ENCODE measurements around the gene UBAC1. TPM values are rescaled to one million over a fixed set of nuclear protein-coding genes. Genes with fewer than 3 reads are reported as not detected.

Gene UBAC1
- 21.2 and 24.6 TPM in 2 replicates for total RNA-seq (2012; rRNA removed)

GRCh38 chr9:135961277-135961715 is at the start of gene UBAC1:
Gene UBAC1, minus strand, starts transcription at chr9:135961373. Its CDS starts 211 bp downstream, at chr9:135961162.
- H3K36me3 ChIP-seq (ENCODE audit: insufficient read depth, low read length): no peaks in the 10 kb centered on the region
- no peaks in the 10 kb centered on the region for H3K9me3 ChIP-seq (replicated peaks; ENCODE audit: low read length)
- H3K27me3 ChIP-seq (ENCODE audit: control insufficient read depth, insufficient read depth, low read length): peaks cover 8% of the 10 kb centered on the region
- peak within 1 kb of the TSS; percentile 83 for H3K4me2 ChIP-seq (ENCODE audit: low read length)
- H3K4me3 ChIP-seq (ENCODE audit: low read length): peak within 1 kb of the TSS; percentile 77
- H3K4me1 ChIP-seq (ENCODE audit: control insufficient read depth, insufficient read depth, low read length): peaks cover 10% of the 10 kb centered on the region
- peak within 1 kb of the TSS; percentile 74 for H3K9ac ChIP-seq (ENCODE audit: low read depth, low read length)

DNA sequence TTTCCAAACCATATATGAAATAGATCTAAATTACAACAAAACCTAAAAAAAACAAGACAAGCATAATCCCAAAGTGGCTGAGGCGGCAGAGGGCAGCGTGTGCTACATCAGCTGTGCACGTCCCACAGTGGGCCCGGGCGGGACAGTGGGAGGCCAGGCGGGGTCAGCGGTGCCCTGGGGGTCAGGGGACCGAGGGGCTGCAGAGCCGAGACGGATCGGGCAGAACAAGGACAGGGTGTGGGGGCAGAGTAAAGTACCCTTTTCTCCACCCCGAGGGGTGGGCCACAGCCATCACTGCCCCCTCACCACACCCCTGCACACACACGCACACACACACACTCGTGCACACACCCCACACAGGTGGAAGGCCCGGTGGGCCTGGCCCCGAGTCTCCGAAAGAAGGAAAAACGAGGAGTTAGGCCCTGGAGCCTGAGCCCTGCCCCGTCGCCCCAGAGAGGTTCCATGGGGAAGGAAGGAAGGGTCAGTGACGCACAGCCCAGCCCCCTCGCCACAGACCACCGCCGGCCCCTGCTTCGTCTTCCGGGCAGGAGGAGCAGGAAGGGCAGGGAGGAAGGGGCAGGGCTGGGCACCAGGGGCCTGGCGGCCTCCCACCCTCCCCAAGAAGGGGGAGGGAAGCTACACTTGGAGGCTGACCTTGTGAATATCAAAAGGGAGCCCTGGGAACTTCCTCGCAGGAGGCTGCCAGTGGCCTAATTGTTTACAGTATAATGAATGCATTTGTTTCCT is 49.6 kb upstream of the UBAC1 start:
- H3K4me3 ChIP-seq (ENCODE audit: low read length): no peak overlapping the region
- peaks cover 18% of the 10 kb centered on the region for H3K4me1 ChIP-seq (ENCODE audit: control insufficient read depth, insufficient read depth, low read length)
- no peak overlapping the region for H3K9ac ChIP-seq (ENCODE audit: low read depth, low read length)
- H3K36me3 ChIP-seq (ENCODE audit: insufficient read depth, low read length): peaks cover 14% of the 10 kb centered on the region
- H3K9me3 ChIP-seq (replicated peaks; ENCODE audit: low read length): no peaks in the 10 kb centered on the region
- H3K4me2 ChIP-seq (ENCODE audit: low read length): no peak overlapping the region
- no peaks in the 10 kb centered on the region for H3K27me3 ChIP-seq (ENCODE audit: control insufficient read depth, insufficient read depth, low read length)

- H3K4me1 ChIP-seq (ENCODE audit: control insufficient read depth, insufficient read depth, low read length): peaks cover 18% of the 10 kb centered on the region
- peaks cover 14% of the 10 kb centered on the region for H3K36me3 ChIP-seq (ENCODE audit: insufficient read depth, low read length)
- no peak overlapping the region for H3K4me2 ChIP-seq (ENCODE audit: low read length)
- no peaks in the 10 kb centered on the region for H3K27me3 ChIP-seq (ENCODE audit: control insufficient read depth, insufficient read depth, low read length)
- H3K4me3 ChIP-seq (ENCODE audit: low read length): no peak overlapping the region
- no peak overlapping the region for H3K9ac ChIP-seq (ENCODE audit: low read depth, low read length)
- H3K9me3 ChIP-seq (replicated peaks; ENCODE audit: low read length): no peaks in the 10 kb centered on the region
Measured at GRCh38 chr9:136010176-136010575, 49.0 kb upstream of the UBAC1 start.

DNA sequence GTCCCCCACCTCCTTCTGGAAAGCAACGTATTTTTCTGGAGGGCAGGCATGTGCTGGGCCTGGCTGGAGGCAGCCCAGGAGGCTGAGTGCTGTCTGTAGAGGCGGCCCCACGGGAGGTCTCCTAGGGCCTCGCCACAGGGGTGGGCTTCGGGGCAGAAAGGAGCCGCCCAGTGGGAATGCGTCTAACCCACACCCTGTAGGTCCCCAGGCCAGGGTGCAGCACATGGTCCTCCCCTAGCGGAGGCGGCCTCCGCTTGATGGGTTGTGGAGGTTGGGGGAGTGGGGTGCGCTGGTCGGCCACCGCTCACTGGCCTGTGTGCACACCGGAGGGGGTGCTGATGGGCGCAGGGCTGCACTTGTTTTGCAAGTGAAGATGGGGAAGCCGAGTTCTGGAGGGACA is 48.3 kb upstream of the UBAC1 start:
- Histone ChIP-seq H3K27me3 (ENCODE audit: control insufficient read depth, insufficient read depth, low read length) (no peaks in the 10 kb centered on the region), H3K36me3 (ENCODE audit: insufficient read depth, low read length) (peaks cover 14% of the 10 kb centered on the region), H3K9me3 (replicated peaks; ENCODE audit: low read length) (no peaks in the 10 kb centered on the region), H3K4me3 (ENCODE audit: low read length) (no peak overlapping the region), H3K9ac (ENCODE audit: low read depth, low read length) (no peak overlapping the region), H3K4me1 (ENCODE audit: control insufficient read depth, insufficient read depth, low read length) (peaks cover 18% of the 10 kb centered on the region), H3K4me2 (ENCODE audit: low read length) (no peak overlapping the region)

- H3K9ac ChIP-seq (ENCODE audit: low read depth, low read length): no peak overlapping the region
- H3K9me3 ChIP-seq (replicated peaks; ENCODE audit: low read length): no peaks in the 10 kb centered on the region
- H3K27me3 ChIP-seq (ENCODE audit: control insufficient read depth, insufficient read depth, low read length): no peaks in the 10 kb centered on the region
Measured at GRCh38 chr9:136008693-136008997, 47.5 kb upstream of the UBAC1 start.

GRCh38 chr9:136007934-136008692 is 46.9 kb upstream of the UBAC1 start:
- Histone ChIP-seq H3K4me2 (ENCODE audit: low read length) (no peak overlapping the region), H3K36me3 (ENCODE audit: insufficient read depth, low read length) (peaks cover 10% of the 10 kb centered on the region), H3K4me3 (ENCODE audit: low read length) (no peak overlapping the region), H3K9me3 (replicated peaks; ENCODE audit: low read length) (no peaks in the 10 kb centered on the region), H3K4me1 (ENCODE audit: control insufficient read depth, insufficient read depth, low read length) (peaks cover 26% of the 10 kb centered on the region), H3K9ac (ENCODE audit: low read depth, low read length) (no peak overlapping the region), H3K27me3 (ENCODE audit: control insufficient read depth, insufficient read depth, low read length) (no peaks in the 10 kb centered on the region)

More at GRCh38 chr9:136008693-136008997, 47.5 kb upstream of the UBAC1 start:
- H3K4me3 ChIP-seq (ENCODE audit: low read length): no peak overlapping the region
- H3K4me1 ChIP-seq (ENCODE audit: control insufficient read depth, insufficient read depth, low read length): peaks cover 20% of the 10 kb centered on the region
- no peak overlapping the region for H3K4me2 ChIP-seq (ENCODE audit: low read length)
- H3K36me3 ChIP-seq (ENCODE audit: insufficient read depth, low read length): peaks cover 14% of the 10 kb centered on the region

- no peak overlapping the region for H3K4me3 ChIP-seq (ENCODE audit: low read length)
- H3K9me3 ChIP-seq (replicated peaks; ENCODE audit: low read length): no peaks in the 10 kb centered on the region
- H3K9ac ChIP-seq (ENCODE audit: low read depth, low read length): no peak overlapping the region
- no peak overlapping the region for H3K4me2 ChIP-seq (ENCODE audit: low read length)
- peaks cover 31% of the 10 kb centered on the region for H3K4me1 ChIP-seq (ENCODE audit: control insufficient read depth, insufficient read depth, low read length)
- H3K36me3 ChIP-seq (ENCODE audit: insufficient read depth, low read length): peaks cover 10% of the 10 kb centered on the region
- H3K27me3 ChIP-seq (ENCODE audit: control insufficient read depth, insufficient read depth, low read length): no peaks in the 10 kb centered on the region
Measured at GRCh38 chr9:136007276-136007933, 46.2 kb upstream of the UBAC1 start.

GRCh38 chr9:136006169-136006568 is 45.0 kb upstream of the UBAC1 start:
- no peak overlapping the region for H3K4me3 ChIP-seq (ENCODE audit: low read length)
- H3K4me1 ChIP-seq (ENCODE audit: control insufficient read depth, insufficient read depth, low read length): peaks cover 26% of the 10 kb centered on the region
- peaks cover 9% of the 10 kb centered on the region for H3K36me3 ChIP-seq (ENCODE audit: insufficient read depth, low read length)
- no peaks in the 10 kb centered on the region for H3K9me3 ChIP-seq (replicated peaks; ENCODE audit: low read length)
- no peak overlapping the region for H3K9ac ChIP-seq (ENCODE audit: low read depth, low read length)
- no peak overlapping the region for H3K4me2 ChIP-seq (ENCODE audit: low read length)
- no peaks in the 10 kb centered on the region for H3K27me3 ChIP-seq (ENCODE audit: control insufficient read depth, insufficient read depth, low read length)

DNA sequence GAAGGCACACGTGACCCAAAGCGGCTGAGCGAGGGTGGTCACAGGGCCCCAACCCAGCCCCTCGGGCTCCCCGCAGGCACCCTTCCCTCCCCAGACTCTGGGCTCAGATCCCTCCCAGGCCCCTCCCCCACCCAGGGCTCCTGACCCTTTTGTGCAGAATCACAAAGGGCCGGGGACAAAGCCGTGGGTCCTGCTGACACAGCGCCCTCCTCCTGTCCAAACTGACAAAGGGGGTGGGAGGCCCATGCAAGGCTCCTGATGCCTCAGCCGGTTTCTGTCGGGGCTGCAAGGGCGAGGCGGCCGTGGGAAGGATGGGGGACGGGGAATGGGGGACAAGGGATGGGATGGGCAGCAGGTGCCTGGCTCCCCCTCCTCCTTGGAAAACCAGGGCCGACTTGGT is 43.5 kb upstream of the UBAC1 start:
- Histone ChIP-seq H3K9ac (ENCODE audit: low read depth, low read length) (no peak overlapping the region), H3K4me3 (ENCODE audit: low read length) (no peak overlapping the region), H3K27me3 (ENCODE audit: control insufficient read depth, insufficient read depth, low read length) (no peaks in the 10 kb centered on the region), H3K4me2 (ENCODE audit: low read length) (no peak overlapping the region), H3K9me3 (replicated peaks; ENCODE audit: low read length) (no peaks in the 10 kb centered on the region), H3K36me3 (ENCODE audit: insufficient read depth, low read length) (peaks cover 4% of the 10 kb centered on the region), H3K4me1 (ENCODE audit: control insufficient read depth, insufficient read depth, low read length) (peaks cover 26% of the 10 kb centered on the region)

GRCh38 chr9:136004219-136004618 is 43.0 kb upstream of the UBAC1 start:
- Histone ChIP-seq H3K9me3 (replicated peaks; ENCODE audit: low read length) (no peaks in the 10 kb centered on the region), H3K4me1 (ENCODE audit: control insufficient read depth, insufficient read depth, low read length) (peaks cover 26% of the 10 kb centered on the region), H3K4me3 (ENCODE audit: low read length) (no peak overlapping the region), H3K4me2 (ENCODE audit: low read length) (no peak overlapping the region), H3K9ac (ENCODE audit: low read depth, low read length) (no peak overlapping the region), H3K27me3 (ENCODE audit: control insufficient read depth, insufficient read depth, low read length) (no peaks in the 10 kb centered on the region), H3K36me3 (ENCODE audit: insufficient read depth, low read length) (peaks cover 4% of the 10 kb centered on the region)

DNA sequence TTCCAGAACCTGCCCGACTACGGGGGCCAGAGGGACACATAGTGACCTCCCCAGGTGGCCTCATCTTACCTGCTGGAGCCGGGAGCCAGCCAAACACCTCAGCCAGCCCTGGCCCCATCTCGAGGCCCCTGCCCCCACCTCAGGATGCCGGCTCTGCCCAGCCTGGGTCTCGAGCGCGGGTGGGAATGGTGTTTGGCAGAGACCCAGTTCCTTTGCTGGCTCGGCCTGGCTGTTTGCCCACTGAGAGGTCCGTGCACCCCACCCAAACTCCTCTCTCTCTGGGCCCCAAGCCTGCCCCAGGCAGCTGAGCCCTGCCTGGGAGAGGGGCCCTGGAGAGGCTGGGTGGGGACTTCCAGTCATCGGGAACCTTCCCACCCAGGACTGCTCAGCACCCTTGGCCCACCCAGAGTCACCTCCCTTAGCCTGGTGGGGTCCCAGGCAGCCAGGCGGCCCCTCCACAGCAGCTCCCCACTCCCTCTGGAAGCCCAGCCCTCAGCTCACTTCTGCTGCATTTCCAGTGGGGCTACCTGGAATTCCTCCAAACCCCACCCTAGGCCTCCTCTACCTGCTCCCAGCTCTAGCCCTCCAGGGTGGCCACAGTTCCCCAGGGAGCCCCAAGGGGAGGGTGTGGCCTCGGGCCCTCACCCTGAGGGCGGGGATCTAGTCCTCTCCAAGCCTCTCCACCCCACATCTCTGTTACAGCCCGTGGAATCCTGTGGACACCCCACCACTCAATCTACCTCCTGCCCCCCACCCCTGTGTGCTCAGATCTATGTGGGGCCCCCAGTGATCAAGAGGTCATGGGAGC is 42.4 kb upstream of the UBAC1 start:
- no peaks in the 10 kb centered on the region for H3K27me3 ChIP-seq (ENCODE audit: control insufficient read depth, insufficient read depth, low read length)
- H3K4me2 ChIP-seq (ENCODE audit: low read length): no peak overlapping the region
- H3K9ac ChIP-seq (ENCODE audit: low read depth, low read length): no peak overlapping the region
- no peak overlapping the region for H3K4me3 ChIP-seq (ENCODE audit: low read length)
- peaks cover 20% of the 10 kb centered on the region for H3K4me1 ChIP-seq (ENCODE audit: control insufficient read depth, insufficient read depth, low read length)
- no peaks in the 10 kb centered on the region for H3K9me3 ChIP-seq (replicated peaks; ENCODE audit: low read length)
- peaks cover 4% of the 10 kb centered on the region for H3K36me3 ChIP-seq (ENCODE audit: insufficient read depth, low read length)
